ENCODE measurements around the gene MCF2L.

The MCF2L gene

GRCh38 chr13:112966776-112967175, 2.2 kb upstream of the MCF2L start:
- DNase-seq = no peak
- peaks cover 6% of the 10 kb centered on the region for H3K36me3 Mint-ChIP-seq (ENCODE audit: low read depth)
- peaks cover 21% of the 10 kb centered on the region for H3K4me1 Mint-ChIP-seq (ENCODE audit: low read depth)
- no peak overlapping the region for H3K4me3 Mint-ChIP-seq
- no peaks in the 10 kb centered on the region for H3K27me3 Mint-ChIP-seq
- H3K9me3 Mint-ChIP-seq = no peaks in the 10 kb centered on the region
- no peak overlapping the region for H3K27ac Mint-ChIP-seq

GRCh38 chr13:112967686-112968379, 1.2 kb upstream of the MCF2L start:
- H3K4me1 Mint-ChIP-seq (ENCODE audit: low read depth) = peaks cover 21% of the 10 kb centered on the region
- no peak for DNase-seq
- H3K36me3 Mint-ChIP-seq (ENCODE audit: low read depth) = peaks cover 6% of the 10 kb centered on the region
- peak overlapping the region; percentile 52 for H3K27ac Mint-ChIP-seq
- peak overlapping the region; percentile 85 for H3K4me3 Mint-ChIP-seq
- H3K27me3 Mint-ChIP-seq = no peaks in the 10 kb centered on the region
- no peaks in the 10 kb centered on the region for H3K9me3 Mint-ChIP-seq

- peaks cover 6% of the 10 kb centered on the region for H3K36me3 Mint-ChIP-seq (ENCODE audit: low read depth)
- H3K9me3 Mint-ChIP-seq = no peaks in the 10 kb centered on the region
- peak; percentile 66 for DNase-seq
- H3K27ac Mint-ChIP-seq = peak overlapping the region; percentile 52
- peak overlapping the region; percentile 85 for H3K4me3 Mint-ChIP-seq
- H3K4me1 Mint-ChIP-seq (ENCODE audit: low read depth) = peaks cover 21% of the 10 kb centered on the region
- H3K27me3 Mint-ChIP-seq = no peaks in the 10 kb centered on the region
Measured at GRCh38 chr13:112968380-112968909, 569 bp upstream of the MCF2L start.

- no peaks in the 10 kb centered on the region for H3K27me3 Mint-ChIP-seq
- no peaks in the 10 kb centered on the region for H3K9me3 Mint-ChIP-seq
- no peak for DNase-seq
- peaks cover 21% of the 10 kb centered on the region for H3K4me1 Mint-ChIP-seq (ENCODE audit: low read depth)
- peak overlapping the region; percentile 85 for H3K4me3 Mint-ChIP-seq
- peaks cover 6% of the 10 kb centered on the region for H3K36me3 Mint-ChIP-seq (ENCODE audit: low read depth)
- peak overlapping the region; percentile 86 for H3K27ac Mint-ChIP-seq
Measured at GRCh38 chr13:112969692-112970338, 801 bp downstream of the MCF2L start.

- Mint-ChIP-seq H3K9me3 (no peaks in the 10 kb centered on the region), H3K27ac (no peak overlapping the region), H3K4me1 (ENCODE audit: low read depth) (peaks cover 21% of the 10 kb centered on the region), H3K36me3 (ENCODE audit: low read depth) (peaks cover 6% of the 10 kb centered on the region), H3K4me3 (peak overlapping the region; percentile 6), H3K27me3 (no peaks in the 10 kb centered on the region)
- no peak for DNase-seq
Measured at GRCh38 chr13:112970552-112971287, 1.7 kb downstream of the MCF2L start.

- H3K27me3 Mint-ChIP-seq = no peaks in the 10 kb centered on the region
- peaks cover 6% of the 10 kb centered on the region for H3K36me3 Mint-ChIP-seq (ENCODE audit: low read depth)
- H3K4me3 Mint-ChIP-seq = no peak overlapping the region
- H3K4me1 Mint-ChIP-seq (ENCODE audit: low read depth) = peaks cover 21% of the 10 kb centered on the region
- no peaks in the 10 kb centered on the region for H3K9me3 Mint-ChIP-seq
- DNase-seq = no peak
- H3K27ac Mint-ChIP-seq = no peak overlapping the region
Measured at GRCh38 chr13:112971288-112971643, 2.3 kb downstream of the MCF2L start.

- Mint-ChIP-seq H3K9me3 (no peaks in the 10 kb centered on the region), H3K36me3 (ENCODE audit: low read depth) (peaks cover 8% of the 10 kb centered on the region), H3K27ac (no peak overlapping the region), H3K27me3 (no peaks in the 10 kb centered on the region), H3K4me1 (ENCODE audit: low read depth) (peaks cover 21% of the 10 kb centered on the region), H3K4me3 (no peak overlapping the region)
- DNase-seq = no peak
Measured at GRCh38 chr13:112972258-112972657, 3.2 kb downstream of the MCF2L start.

- Mint-ChIP-seq H3K27ac (no peak overlapping the region), H3K36me3 (ENCODE audit: low read depth) (peaks cover 8% of the 10 kb centered on the region), H3K27me3 (no peaks in the 10 kb centered on the region), H3K9me3 (no peaks in the 10 kb centered on the region), H3K4me3 (no peak overlapping the region), H3K4me1 (ENCODE audit: low read depth) (peaks cover 19% of the 10 kb centered on the region)
- DNase-seq = no peak
Measured at GRCh38 chr13:112972867-112973576, 4.0 kb downstream of the MCF2L start.

GRCh38 chr13:112973577-112973951, 4.5 kb downstream of the MCF2L start:
- H3K27me3 Mint-ChIP-seq = no peaks in the 10 kb centered on the region
- no peak overlapping the region for H3K27ac Mint-ChIP-seq
- H3K4me3 Mint-ChIP-seq = no peak overlapping the region
- H3K36me3 Mint-ChIP-seq (ENCODE audit: low read depth) = peaks cover 8% of the 10 kb centered on the region
- no peaks in the 10 kb centered on the region for H3K9me3 Mint-ChIP-seq
- peaks cover 17% of the 10 kb centered on the region for H3K4me1 Mint-ChIP-seq (ENCODE audit: low read depth)
- DNase-seq = no peak

GRCh38 chr13:112974125-112974524, 5.1 kb downstream of the MCF2L start:
- Mint-ChIP-seq H3K27ac (no peak overlapping the region), H3K27me3 (no peaks in the 10 kb centered on the region), H3K36me3 (ENCODE audit: low read depth) (peaks cover 8% of the 10 kb centered on the region), H3K9me3 (no peaks in the 10 kb centered on the region), H3K4me1 (ENCODE audit: low read depth) (peaks cover 17% of the 10 kb centered on the region), H3K4me3 (no peak overlapping the region)
- DNase-seq = no peak

- Mint-ChIP-seq H3K4me3 (no peak overlapping the region), H3K27ac (no peak overlapping the region), H3K27me3 (no peaks in the 10 kb centered on the region), H3K36me3 (ENCODE audit: low read depth) (peaks cover 2% of the 10 kb centered on the region), H3K9me3 (no peaks in the 10 kb centered on the region), H3K4me1 (ENCODE audit: low read depth) (peaks cover 12% of the 10 kb centered on the region)
- DNase-seq = no peak
Measured at GRCh38 chr13:112974671-112975070, 5.7 kb downstream of the MCF2L start.

GRCh38 chr13:112975401-112975939, 6.5 kb downstream of the MCF2L start:
- H3K9me3 Mint-ChIP-seq = no peaks in the 10 kb centered on the region

GRCh38 chr13:112976526-112976925, 7.5 kb downstream of the MCF2L start:
- peaks cover 2% of the 10 kb centered on the region for H3K36me3 Mint-ChIP-seq (ENCODE audit: low read depth)
- H3K9me3 Mint-ChIP-seq = no peaks in the 10 kb centered on the region
- H3K4me3 Mint-ChIP-seq = no peak overlapping the region
- H3K4me1 Mint-ChIP-seq (ENCODE audit: low read depth) = peaks cover under 1% of the 10 kb centered on the region
- no peak overlapping the region for H3K27ac Mint-ChIP-seq
- DNase-seq = no peak
- H3K27me3 Mint-ChIP-seq = no peaks in the 10 kb centered on the region

More at GRCh38 chr13:112975401-112975939, 6.5 kb downstream of the MCF2L start:
- Mint-ChIP-seq H3K27me3 (no peaks in the 10 kb centered on the region), H3K36me3 (ENCODE audit: low read depth) (peaks cover 2% of the 10 kb centered on the region), H3K4me3 (no peak overlapping the region), H3K27ac (no peak overlapping the region), H3K4me1 (ENCODE audit: low read depth) (peaks cover 4% of the 10 kb centered on the region)
- no peak for DNase-seq

- DNase-seq = no peak
- H3K4me1 Mint-ChIP-seq (ENCODE audit: low read depth) = no peaks in the 10 kb centered on the region
- no peaks in the 10 kb centered on the region for H3K9me3 Mint-ChIP-seq
- H3K36me3 Mint-ChIP-seq (ENCODE audit: low read depth) = peaks cover 2% of the 10 kb centered on the region
- H3K4me3 Mint-ChIP-seq = no peak overlapping the region
- H3K27me3 Mint-ChIP-seq = no peaks in the 10 kb centered on the region
- no peak overlapping the region for H3K27ac Mint-ChIP-seq
Measured at GRCh38 chr13:112977091-112977490, 8.1 kb downstream of the MCF2L start.

Measured in activated T-cell treated with anti-CD3 and anti-CD28 coated beads, Interleukin-2, amount 50 U/mL, for 24 hours (primary cell).